Activated T-cell treated with anti-CD3 and anti-CD28 coated beads for 48 hours (primary cell): Measurements from ENCODE around the gene TMEM263.
"Not testable (repeated sequence)": the region's sequence is repeated elsewhere in the genome, so short reads cannot be mapped to it uniquely, and the experiment has no call there.

Experiments
- DNase-seq: peaks from one replicate; pipeline ENCODE4 v3.0.0-alpha.2; 2020; ENCODE audit warnings: low read depth

The TMEM263 gene

GRCh38 chr12:106955377-106956047 is at the start of gene TMEM263:
Gene TMEM263 (plus strand): TSS chr12:106955907. CDS start chr12:106967117, 11,210 bp downstream.
- peak; percentile 91 for DNase-seq

- DNase-seq, result no peak
These were observed 49.0 kb upstream of the TMEM263 start for GRCh38 chr12:106906715-106907114.

- DNase-seq, result no peak
These were observed 48.3 kb upstream of the TMEM263 start for GRCh38 chr12:106907411-106907810.

DNA sequence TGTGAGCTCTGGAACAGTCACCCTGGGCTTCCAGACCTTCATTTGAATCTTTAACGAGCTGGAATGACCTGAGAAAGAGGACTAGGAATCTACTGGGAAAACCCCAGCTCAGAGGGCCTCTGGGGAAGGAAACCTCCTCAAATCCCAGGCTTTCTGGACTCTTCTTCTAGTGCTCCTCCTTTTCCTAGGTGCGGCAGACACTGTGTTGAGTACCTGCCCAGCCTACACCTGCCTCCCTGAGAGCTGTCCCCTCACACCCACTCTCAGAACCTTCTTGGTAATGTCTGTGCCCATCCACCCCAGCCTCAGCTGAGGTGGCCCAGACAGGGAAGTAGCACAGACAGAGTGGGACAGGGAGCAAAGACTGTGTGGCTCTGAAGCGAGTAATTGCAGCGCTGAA is 47.9 kb upstream of the TMEM263 start:
- no peak for DNase-seq

DNA sequence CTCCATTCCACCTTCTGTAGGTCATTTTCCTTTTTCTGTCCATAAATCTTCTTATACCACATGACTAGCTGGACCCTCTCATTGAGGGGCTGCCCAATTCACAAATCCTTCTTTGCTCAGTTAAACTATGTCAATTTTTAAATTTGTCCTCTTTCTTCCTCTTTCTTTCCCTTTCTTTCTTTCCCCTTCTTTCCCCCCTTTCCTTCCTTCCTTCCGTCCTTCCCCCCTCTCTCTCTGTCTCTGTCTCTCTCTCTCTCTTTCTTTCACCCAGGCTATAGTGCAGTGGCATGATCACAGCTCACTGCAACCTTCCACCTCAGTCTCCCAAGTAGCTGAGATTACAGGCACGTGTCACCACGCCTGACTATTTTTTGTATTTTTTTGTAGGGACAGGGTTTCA is 47.1 kb upstream of the TMEM263 start:
- no peak for DNase-seq

GRCh38 chr12:106910202-106910601 is 45.5 kb upstream of the TMEM263 start:
- DNase-seq, result no peak

DNA sequence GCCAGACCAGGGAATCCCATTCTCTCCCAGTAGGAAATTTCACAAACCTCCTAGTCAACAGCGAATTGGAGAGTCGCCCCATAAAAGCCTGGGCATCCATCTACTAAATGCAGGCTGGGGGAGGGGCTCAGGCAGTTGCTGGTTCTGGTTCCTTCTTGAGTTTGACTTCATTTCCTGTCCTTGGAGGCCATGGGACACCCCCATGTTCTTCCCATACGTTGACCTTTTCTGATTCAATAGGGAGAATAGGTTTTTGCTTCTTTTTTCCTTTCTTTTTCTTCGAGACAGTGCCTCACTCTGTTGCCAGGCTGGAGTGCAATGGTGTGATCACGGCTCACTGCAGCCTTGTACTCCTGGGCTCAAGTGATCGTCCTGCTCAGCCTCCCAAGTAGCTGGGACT is 44.1 kb upstream of the TMEM263 start:
- DNase-seq, result no peak

DNA sequence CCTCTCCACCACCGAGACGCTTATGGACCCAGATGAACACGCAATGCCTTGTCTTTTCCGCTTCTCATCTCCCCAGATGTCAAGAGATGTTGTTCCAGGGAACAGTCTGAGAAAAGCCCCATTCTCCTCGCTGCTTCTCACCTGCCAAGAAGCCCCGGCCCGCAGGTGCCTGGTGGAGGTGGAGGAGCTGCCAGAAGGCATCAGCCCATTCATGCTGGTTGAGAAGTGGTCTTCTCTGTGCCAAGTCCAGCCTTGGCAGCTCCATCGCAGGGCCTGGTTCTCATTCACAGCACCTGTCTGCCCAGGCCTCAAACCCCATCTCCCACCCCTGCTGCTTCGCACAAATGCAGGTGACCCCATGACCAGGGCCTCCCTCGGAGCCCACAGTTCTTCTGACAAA is 42.3 kb upstream of the TMEM263 start:
- no peak for DNase-seq

GRCh38 chr12:106914796-106915634 is 40.7 kb upstream of the TMEM263 start:
- DNase-seq, result peak; percentile 5

- DNase-seq, result no peak
These were observed 40.1 kb upstream of the TMEM263 start for GRCh38 chr12:106915635-106916026.

GRCh38 chr12:106917503-106917902 is 38.2 kb upstream of the TMEM263 start:
- no peak for DNase-seq

DNA sequence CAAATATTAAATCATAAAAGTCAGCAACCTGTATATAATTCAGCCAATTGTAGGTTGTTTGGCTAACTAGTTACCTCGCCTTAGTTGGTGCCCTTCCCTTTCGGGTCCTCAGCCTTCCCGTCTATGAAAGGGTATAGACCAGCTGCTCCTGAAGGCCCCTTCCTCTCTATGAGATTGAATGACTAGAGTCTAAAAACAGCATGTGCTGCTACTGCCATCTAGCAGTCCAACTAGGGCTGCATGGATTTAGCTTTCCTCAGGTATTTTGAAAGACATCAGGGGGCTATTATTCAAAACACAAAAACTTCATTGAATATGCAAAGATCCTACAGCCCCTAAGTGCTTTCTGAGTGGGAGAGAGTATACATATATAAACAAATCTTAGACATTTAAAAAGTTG is 37.0 kb upstream of the TMEM263 start:
- DNase-seq, result no peak

DNA sequence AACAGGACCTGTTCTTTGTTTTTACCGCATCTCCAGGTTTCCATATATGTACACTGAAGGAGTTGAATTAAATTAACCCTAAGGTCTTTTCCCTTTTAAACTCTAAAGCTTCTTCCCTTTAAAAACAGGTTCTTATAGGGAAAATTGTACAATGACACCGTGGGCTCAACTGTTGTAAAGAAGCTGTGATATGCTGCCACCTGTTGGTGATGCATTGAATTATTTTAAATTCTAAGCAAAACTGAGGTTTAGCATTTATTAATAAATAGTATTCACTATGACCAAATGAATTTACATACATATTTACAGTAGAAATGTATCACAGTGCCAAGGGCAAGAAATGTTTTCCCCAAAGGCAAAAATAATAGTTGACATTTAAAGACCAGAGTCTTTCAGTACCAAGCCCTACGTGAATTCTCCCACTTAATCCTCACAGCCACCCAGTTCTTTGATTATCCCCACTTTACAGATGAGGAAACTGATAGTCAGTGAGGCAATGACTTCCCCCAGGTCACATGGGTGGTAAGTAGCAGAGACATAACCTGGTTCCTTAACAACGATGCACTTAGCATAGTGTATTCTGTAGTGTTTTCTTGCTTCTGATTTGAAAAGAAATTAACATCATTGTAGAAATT is 35.7 kb upstream of the TMEM263 start:
- no peak for DNase-seq

DNA sequence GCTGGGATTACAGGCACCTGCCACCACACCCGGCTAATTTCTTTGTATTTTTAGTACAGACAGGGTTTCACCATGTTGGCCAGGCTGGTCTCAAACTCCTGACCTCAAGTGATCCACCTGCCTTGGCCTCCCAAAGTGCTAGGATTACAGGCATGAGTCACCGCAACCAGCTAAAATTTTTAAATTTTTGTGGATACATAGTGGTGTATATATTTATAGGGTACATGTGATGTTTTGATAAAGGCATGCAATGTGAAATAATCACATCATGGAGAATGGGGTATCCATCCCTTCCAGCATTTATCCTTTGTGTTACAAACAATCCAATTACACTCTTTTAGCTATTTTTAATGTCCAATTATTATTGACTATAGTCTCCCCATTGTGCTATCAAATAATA is 33.7 kb upstream of the TMEM263 start:
- not testable (repeated sequence) for DNase-seq

- DNase-seq, result not testable (repeated sequence)
These were observed 32.1 kb upstream of the TMEM263 start for GRCh38 chr12:106923594-106923993.

DNA sequence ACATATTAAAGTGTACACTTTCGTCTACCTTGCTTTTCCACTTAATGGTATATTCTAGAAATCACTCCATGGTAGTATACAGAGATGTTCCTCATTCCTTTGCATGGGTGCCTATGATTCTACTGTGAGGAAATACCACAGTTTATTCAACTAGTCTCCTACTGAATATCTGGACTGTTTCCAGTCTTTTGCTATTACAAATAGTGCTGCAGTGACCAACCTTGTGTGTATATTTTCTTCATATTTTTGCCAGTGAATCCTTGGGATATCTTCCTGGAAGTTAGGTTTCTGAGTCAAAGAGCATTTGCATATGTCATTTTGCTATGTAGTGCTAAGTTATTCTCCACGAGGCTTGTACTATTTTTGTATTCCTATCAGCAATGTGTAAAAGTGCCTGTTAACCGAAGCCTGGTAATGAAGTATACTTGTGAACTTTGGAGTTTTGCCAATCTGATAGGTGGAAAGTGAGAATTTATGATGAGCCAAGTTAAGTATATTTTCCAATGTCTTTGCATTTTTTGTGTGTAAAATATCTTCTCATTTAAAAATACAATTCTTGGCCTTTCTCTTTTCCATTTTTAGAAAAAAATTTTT is 31.3 kb upstream of the TMEM263 start:
- no peak for DNase-seq

DNA sequence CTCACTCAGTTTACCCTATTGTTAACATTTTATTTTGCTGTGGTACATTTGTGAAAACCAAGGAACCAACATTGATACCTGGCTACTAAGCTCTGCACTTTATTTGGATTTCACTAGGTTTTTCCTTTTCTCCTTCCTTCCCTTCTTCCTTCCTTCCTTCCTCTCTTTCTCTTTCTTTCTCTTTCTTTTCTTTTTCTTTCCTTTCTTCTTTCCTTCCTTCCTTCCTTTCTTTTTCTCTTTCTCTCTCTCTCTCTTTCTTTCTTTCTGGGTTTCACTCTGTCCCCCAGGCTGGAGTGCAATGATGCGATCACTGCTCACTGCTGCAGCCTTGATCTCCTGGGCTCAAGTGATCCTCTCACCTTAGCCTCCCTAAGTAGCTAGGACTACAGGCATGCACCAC is 29.1 kb upstream of the TMEM263 start:
- no peak for DNase-seq

GRCh38 chr12:106934277-106934676 is 21.4 kb upstream of the TMEM263 start:
- no peak for DNase-seq

- DNase-seq, result no peak
These were observed 14.1 kb upstream of the TMEM263 start for GRCh38 chr12:106941481-106942156.

- DNase-seq, result no peak
These were observed 12.9 kb upstream of the TMEM263 start for GRCh38 chr12:106942775-106943174.

- no peak for DNase-seq
These were observed 10.4 kb upstream of the TMEM263 start for GRCh38 chr12:106945261-106945851.

GRCh38 chr12:106947461-106947860 is 8.2 kb upstream of the TMEM263 start:
- no peak for DNase-seq
